Suppressor macrophage treated with lipopolysaccharide for 1 hour (primary cell): ENCODE data around the gene CXCR6.

Experiments used
- DNase-seq, 3 donors: peaks; one replicate each; pipeline ENCODE4 v3.0.0-alpha.2; 2020 to 2022

CXCR6 gene

GRCh38 chr3:45972534-45973402 lies 29.5 kb downstream of the CXCR6 start:
- DNase-seq = peak; percentile 90 to 96 (median 94)

- DNase-seq = no peak
These were observed 31.4 kb downstream of the CXCR6 start for GRCh38 chr3:45974686-45975085.

DNA sequence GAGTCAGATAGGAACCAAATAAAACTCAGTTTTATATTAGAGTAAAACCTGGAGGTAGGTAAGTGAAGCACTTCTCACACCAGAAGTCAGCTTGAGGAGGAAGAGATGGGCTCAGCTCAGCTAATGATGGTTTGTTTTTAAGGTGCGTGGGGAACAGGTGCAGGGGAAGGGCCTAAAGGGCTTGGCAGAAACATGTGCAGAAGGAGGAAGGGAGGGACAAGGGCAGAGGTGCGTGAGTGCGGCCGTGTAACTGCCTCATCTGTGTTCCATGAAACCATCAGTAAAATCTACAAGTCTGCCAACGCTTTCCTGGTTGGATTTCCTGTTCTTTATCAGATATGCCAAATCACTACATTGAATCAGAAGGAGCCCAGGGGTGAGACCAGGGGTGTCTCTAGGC lies 32.4 kb downstream of the CXCR6 start:
- no peak for DNase-seq

DNA sequence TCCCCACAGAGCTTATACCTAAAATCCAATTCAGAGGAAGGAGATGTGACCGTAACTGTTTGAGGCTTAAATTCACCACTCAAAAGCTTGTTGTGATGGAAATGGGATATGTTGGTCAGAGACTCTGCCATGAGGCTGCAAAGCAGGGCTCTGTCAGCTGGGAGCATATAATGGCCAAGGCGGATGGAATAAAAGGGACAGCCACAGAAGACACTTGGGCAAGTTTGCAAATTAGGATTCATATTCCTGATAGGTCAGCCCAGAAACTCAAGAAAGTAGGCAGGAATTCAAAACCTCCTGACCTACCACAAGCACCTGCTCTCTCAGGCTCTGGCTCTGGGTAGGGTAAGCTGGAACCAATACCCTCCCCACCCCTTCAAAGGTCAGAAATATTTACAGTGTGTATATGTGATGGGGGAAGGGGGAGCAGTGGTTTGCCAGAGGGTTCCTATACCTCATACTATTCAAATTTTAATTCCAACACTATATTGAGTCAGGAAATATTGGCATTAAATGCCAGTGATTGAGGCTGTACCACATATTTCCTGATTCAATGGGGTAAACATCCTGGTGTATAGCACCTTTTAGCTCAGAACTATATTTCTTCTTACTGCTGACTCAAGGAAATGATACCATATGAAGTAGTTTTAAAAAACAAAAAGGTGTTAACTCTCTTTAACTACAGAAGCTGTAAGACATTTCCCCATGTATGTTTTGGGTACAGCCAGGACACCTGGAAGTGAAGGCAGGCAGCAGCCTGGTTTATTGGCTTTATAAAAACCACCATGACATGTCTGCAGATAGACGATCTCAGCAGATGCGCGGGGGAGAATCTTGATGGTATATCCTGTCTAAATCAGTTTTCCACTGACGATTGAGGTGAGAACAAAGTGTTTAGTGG lies 33.2 kb downstream of the CXCR6 start:
- DNase-seq = no peak

DNA sequence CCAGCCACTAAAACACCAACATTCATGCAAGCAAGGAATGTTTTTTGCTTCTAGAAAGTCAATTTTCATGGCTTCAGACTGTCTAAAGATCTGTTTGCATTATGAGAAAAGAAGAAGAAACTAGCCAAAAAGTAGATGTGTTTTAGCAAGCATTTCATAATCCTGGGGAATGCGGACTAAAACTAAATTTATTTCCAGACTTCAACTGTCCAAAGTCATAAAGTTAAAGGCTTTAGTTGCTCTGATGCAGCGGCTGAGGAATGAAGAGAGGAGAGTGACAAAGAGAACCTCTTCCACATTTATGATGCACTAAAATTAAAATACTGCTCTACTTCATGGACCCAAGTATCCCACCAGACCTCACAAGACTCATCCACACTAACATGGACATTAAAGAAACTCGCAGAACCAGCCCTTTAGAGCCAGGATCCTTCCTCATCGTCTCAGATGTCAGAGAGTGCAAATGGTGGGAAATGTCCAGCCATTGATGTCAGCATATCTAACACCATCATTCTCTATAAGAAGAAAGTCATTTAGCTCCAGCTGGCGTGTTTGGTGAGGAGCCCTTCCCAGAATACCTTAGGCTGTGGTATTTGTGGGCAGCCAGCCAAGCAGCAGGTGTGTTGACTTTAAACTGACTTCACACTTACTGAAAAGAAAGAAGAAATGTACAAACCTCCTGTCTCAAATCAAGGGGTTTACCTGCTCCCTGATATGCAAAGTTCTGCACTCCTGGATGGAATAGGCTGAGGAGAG lies 34.9 kb downstream of the CXCR6 start:
- no peak for DNase-seq

GRCh38 chr3:45979378-45979777 lies 36.1 kb downstream of the CXCR6 start:
- no peak for DNase-seq

DNA sequence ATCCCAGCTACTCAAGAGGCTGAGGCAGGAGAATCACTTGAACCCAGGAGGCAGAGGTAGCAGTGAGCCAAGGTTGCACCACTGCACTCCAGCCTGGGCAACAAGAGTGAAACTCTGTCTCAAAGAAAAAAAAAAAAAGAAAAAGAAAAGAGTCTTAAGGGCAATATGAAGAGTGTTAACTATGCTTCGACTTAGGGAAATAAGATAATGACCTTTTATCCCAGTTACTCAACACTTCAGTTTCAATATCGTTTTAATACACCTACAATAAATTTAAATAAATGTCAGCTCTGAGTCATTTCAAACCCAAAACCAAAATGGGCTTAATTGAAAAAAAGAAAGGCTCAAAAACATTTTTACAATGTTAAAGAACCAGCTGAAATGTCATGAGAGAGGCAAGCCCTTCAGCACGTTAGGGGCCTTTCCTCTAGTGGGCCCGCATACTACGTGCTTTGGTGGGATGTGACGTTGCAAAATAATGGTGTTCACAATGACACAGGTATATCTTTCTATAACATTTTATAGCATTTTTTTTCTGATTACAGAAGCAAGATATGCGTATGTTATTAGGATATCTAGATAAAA lies 37.1 kb downstream of the CXCR6 start:
- DNase-seq = no peak

DNA sequence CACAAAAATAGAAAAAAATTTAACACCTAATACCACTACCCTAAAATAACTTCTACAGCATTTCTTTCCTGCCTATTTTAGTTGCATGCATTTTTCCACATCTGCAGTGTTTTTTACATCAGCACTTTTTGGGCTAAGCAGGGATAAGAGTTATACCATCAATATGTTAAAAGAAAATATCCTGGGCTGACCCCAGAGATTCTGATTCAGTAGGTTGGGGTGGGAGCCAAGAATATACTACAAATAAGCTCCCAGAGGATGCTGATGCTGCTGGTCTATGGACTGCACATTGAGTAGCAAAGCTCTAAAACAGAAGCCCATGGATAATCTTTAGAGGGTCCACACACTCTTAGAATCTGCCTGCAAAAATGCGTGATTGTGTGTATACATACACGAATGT lies 37.6 kb downstream of the CXCR6 start:
- no peak for DNase-seq

GRCh38 chr3:45981346-45982074 lies 38.2 kb downstream of the CXCR6 start:
- peak in 2 of 3 donors; percentile 30 to 39 for DNase-seq

DNA sequence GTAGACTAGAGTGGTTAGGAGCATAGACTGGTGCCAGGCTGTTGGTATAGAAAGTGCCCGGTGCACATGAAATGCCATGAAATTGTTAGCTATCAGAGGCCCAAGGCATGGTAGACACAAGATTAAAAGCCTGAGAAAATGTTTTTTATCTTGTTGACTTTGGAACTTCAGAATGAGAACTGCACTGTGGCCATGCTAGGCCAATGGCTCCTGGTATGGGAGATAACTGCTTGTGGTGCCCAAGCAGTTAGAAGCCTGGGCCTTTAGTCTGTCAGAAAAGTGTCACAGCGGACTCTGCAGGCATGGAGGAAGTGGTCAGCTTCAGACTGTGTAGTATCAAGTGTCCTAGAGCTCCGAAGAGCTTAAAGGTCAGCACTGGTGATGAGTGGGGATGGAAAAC lies 40.5 kb downstream of the CXCR6 start:
- no peak for DNase-seq

DNA sequence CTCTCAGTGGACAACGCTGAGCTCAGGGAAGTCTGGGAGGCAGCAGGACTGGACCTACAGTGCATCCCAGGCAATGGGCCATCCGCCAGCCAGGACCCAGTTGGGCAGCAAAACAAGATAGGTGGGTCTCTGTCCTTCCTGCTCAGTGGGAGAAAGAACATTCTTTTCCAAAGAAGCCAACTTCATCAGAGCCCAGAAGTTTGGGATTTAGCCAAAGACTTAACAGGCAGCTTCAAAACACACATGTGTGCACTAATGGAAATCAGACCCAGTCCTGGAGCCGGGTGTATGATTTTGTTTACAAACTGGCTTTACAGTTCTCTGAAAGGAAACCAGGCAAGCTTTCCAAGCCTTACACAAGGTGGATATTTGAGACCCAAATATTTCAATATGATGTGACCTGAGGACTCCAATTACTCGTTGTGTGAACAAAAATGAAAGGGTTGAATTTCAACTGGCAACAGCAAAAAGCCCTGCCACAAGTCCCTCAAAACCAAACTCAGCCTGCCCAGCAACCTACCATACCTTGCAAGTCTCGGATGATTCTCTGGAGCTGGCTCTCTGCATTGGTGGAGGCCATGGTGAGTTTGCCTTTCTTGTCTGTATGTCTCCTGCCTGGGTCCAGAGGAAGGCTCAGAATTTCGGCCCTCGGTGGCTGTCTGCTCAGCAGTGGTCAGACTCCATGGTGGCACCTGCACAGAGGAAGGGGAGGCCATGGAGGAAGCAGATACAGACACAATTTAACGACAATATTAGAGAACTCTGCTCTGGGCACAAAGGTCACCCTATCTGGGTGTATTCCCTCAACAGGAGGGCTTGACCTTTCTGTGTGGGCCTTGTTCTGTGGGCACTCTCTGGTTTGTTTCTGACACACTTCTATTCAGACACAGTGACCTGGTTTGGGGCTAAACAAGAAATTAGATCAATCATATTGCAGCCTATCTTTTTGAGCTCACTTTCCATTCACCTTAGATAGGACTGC lies 41.4 kb downstream of the CXCR6 start:
- DNase-seq = no peak

DNA sequence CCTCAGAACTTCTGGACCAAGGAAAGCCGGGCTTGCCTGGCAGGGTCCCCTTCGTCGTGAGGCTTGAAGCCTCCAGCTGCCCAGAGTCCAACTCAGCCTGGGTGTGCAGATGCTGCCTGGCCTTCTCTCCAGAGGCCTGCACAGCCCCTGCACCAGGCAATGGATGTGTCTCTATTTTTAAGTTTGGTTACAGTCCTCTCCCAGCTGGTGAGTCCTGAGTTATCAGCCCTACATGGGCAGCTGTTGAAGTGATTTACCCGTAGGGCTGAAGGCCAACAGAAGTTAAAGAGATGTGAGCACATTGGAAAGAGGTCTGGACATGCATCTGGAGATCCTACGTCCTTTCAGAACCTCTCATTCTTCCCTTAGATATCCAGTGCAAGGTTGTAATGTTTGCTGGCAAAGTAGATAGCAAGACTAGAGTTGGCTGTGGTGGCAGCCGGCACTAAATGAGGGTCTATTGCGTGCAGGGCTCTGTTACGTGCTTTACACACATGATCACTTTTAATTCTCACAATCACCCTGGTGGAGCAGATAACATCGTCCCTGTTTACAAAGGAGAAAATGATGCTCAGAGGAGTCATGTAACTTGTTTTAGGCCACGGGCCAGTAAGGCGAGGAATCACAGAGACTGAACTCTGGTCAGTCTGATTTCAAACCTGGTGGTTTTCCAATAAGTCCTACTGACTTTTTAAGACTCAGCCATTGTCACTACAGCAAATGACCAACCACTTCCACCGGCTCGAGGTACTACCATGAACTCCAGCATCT lies 42.5 kb downstream of the CXCR6 start:
- no peak for DNase-seq

GRCh38 chr3:45986303-45986982 lies 43.2 kb downstream of the CXCR6 start:
- DNase-seq = no peak

DNA sequence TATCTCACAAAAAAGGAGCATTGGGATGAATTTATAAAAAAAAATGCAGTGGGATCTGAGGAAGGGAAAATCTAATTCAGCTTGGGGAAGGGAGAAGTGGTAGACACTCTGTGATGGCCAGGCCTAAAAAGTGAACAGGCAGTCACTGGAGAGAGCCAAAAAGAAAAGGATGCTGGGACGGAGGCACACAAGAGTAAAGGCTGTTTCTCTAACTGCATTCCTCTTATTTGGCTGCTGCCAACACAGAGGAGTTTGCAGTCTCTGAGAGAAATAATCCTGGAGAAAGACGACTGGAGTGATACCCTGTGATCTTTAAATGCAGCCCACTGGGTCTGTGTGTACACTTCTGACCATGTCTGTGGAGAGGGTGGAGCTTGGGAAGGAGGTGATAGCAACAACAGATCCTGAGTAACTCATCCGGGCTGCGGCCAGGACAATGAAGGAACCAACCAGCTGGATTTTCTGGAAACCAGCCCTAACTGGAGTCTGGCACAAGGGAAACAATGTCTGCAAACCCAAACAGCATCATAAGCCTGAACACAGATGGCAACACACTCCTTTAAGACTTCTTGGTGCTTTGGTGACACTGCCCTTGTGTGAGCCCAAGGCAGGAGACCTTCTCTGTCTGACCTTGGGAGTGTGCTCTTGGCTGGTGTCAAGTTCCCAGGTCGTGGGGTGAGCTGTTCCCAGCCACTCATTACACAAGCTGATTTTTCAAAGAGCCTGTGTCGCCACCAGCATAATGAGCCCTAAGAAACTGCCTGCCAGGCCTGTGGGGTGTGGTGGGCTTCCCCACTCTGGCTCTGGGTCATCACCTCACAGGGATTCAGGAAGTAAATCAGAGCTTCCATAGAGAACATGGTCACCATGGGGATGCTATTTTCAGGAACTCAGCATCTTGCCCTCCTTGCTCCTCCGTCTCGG lies 44.4 kb downstream of the CXCR6 start:
- peak; percentile 39 to 53 (median 42) for DNase-seq

DNA sequence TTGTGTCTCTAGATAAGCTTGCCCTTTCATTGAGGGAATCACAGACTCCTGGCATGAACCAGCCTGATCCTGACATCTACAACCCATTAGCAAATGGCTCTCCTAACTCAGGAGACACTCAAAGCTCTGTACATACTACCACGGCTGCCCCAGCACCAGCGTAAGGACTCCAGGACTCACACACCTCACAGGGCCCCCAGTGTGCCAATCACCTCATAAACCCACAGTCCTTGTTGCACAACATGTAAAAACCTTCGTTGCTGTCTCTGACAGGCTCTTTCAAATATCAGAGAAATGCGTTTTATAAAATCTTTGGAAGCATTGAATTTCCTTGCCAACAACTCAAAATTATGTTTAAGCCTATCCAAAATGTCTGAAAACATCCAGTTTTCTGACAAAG lies 45.1 kb downstream of the CXCR6 start:
- DNase-seq = no peak

DNA sequence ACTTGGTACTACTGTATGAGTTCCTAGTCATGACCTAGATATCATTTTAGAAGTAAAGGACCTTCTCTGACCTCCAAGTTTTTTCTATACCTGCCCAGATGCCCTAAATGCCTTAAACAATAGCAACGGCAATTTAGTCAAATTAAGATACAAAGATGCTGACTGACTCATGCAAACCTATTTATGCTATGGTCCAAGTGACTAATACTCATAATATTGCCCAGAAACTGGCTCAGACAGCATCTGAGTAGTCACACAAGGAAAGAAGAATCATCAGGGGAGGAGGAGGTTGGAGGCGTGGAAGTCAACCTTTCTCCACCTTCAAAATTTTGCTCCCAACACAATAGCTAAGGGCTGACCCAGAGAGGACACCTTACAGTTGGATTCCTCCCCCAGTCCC lies 45.5 kb downstream of the CXCR6 start:
- peak; percentile 27 to 72 (median 66) for DNase-seq

DNA sequence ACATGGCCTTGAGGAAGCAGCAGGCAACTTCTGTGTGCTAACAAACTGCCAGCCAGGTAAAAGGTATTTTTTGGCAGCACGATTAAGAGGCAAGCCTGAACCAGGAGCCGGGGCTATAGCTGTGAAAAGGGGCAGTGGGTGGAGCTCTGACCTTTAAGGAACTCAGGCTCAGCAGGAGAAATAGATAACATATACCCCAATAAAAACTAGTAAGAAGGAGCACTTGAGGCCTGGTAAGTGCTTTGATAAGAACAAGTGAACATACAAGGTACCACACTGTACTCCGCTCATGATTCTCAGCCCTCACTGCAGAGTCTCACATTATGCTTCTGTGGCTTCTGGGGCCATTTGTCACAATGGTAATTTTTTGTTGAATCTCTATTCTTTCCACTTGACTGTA lies 46.9 kb downstream of the CXCR6 start:
- no peak for DNase-seq

DNA sequence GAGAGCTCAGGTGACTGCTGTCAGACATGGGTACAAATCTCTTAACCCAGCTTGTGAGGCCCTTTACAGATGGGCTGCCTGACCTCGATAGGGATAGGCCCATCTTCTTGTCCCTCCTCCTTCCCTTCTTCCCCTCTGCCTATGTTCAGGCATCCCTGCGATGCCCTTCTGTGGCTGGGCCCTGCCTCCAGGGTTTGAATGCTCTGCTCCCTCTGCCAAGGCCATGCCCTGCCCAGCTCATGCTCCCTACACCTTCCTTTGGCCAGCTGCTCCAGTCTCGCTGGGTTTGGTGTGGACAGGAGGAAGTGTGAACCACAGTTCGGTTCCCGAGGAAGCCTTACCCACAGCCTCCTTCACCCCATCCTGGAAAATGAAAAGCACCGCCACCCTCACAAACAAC lies 48.1 kb downstream of the CXCR6 start:
- no peak for DNase-seq
